Endothelial cell of umbilical vein (primary cell): ENCODE results near the gene OSER1. TPM values are rescaled to one million over a fixed set of nuclear protein-coding genes. Genes with fewer than 3 reads are reported as not detected.

Source experiments
- BruUV-seq: library from RNA; stranded (reverse); fragments of 400-500 nt; replicated peaks from 2 replicates; lab custom pipeline; 2021; lab: Mats Ljungman, UMichigan
- CTCF ChIA-PET: fragments of 300-600, 350-600 bp; sonication (Branson Sonifier 250); formaldehyde crosslinking; loops from one replicate; lab custom pipeline; 2021; ENCODE audit warnings: antibody characterized with exemption, inconsistent platforms; lab: Charles Lee
- POLR2A ChIA-PET: fragments of 300-600, 350-600 bp; sonication (Branson Sonifier 250); formaldehyde crosslinking; loops from one replicate; lab custom pipeline; 2021; ENCODE audit warnings: antibody characterized with exemption, inconsistent platforms; lab: Charles Lee
- DNase-seq: peaks from one replicate; pipeline ENCODE4 v3.0.0-alpha.2; 2011; ENCODE audit warnings: low read depth, low spot score
- FAIRE-seq: peaks from 2 replicates; lab custom pipeline; 2011; peaks lifted over from hg19 to GRCh38; lab: Jason Lieb, UNC
- H2AFZ ChIP-seq: 2 replicates; pipeline ENCODE4 v1.6.0; 2012; ENCODE audit warnings: low read depth, low read length, control low read depth, inconsistent platforms
- H3K27ac ChIP-seq: 2 replicates; pipeline ENCODE4 v1.5.1; 2011; ENCODE audit warnings: low read depth, mild to moderate bottlenecking, control low read depth, low read length, moderate library complexity; ENCODE audit not compliant: insufficient read depth
- H3K27me3 ChIP-seq, 2 experiments: 2 replicates each; pipeline versions ENCODE4 v1.6.0 to v1.6.1; 2011; ENCODE audit warnings: low read length in 2 of 2, mixed read lengths in 1 of 2; ENCODE audit not compliant: control insufficient read depth in 2 of 2, insufficient read depth in 2 of 2
- H3K36me3 ChIP-seq, 2 experiments: 2 replicates in 1 of 2; 3 replicates in 1 of 2; pipeline ENCODE4 v1.5.1; 2011; ENCODE audit warnings: low read length in 2 of 2, mild to moderate bottlenecking in 1 of 2, moderate library complexity in 1 of 2; ENCODE audit not compliant: control insufficient read depth in 2 of 2, insufficient read depth in 2 of 2; ENCODE audit errors: extremely low read depth in 1 of 2
- H3K4me1 ChIP-seq: 3 replicates; pipeline ENCODE4 v1.5.1; 2011; ENCODE audit warnings: mild to moderate bottlenecking, low read length; ENCODE audit not compliant: control insufficient read depth, insufficient read depth; ENCODE audit errors: extremely low read depth
- H3K4me2 ChIP-seq: 2 replicates; pipeline ENCODE4 v1.6.1; 2011; ENCODE audit warnings: low read length, control low read depth, mixed read lengths; ENCODE audit not compliant: insufficient read depth
- H3K4me3 ChIP-seq, 3 experiments: fragments of 200-600 bp in 1 of 3; sonication (generic), shearing (Covaris generic) in 1 of 3; replicated peaks in 1 of 3; 2 replicates each; pipeline ENCODE4 v1.5.1; 2011 to 2016; ENCODE audit warnings: control low read depth in 3 of 3, low read length in 3 of 3, mild to moderate bottlenecking in 2 of 3, inconsistent platforms in 1 of 3, low read depth in 1 of 3, moderate library complexity in 1 of 3; ENCODE audit not compliant: insufficient read depth in 1 of 3
- H3K79me2 ChIP-seq: 2 replicates; pipeline ENCODE4 v1.6.0; 2012; ENCODE audit warnings: low read length, inconsistent platforms; ENCODE audit not compliant: control insufficient read depth, insufficient read depth
- H3K9ac ChIP-seq: replicated peaks from 2 replicates; pipeline ENCODE3; 2011; ENCODE audit warnings: low read length, control low read depth; ENCODE audit not compliant: insufficient read depth; ENCODE audit errors: extremely low read depth
- H3K9me1 ChIP-seq: replicated peaks from 3 replicates; pipeline ENCODE4 v1.6.0; 2011; ENCODE audit warnings: mild to moderate bottlenecking, low read length; ENCODE audit not compliant: control insufficient read depth, insufficient read depth; ENCODE audit errors: extremely low read depth
- H3K9me3 ChIP-seq: replicated peaks from 2 replicates; pipeline ENCODE4 v1.5.1; 2012; ENCODE audit warnings: low read length, inconsistent platforms; ENCODE audit not compliant: control insufficient read depth, insufficient read depth
- H4K20me1 ChIP-seq: replicated peaks from 2 replicates; pipeline ENCODE3; 2011; ENCODE audit warnings: mild to moderate bottlenecking, low read length; ENCODE audit not compliant: control insufficient read depth, insufficient read depth; ENCODE audit errors: extremely low read depth
- CTCF ChIP-seq, 2 donors: IDR thresholded peaks; 1 replicate in 1 of 2; 2 replicates in 1 of 2; pipeline ENCODE4 v1.5.1; 2011; ENCODE audit warnings: low read length in 2 of 2, mild to moderate bottlenecking in 2 of 2, moderate library complexity in 2 of 2, control low read depth in 1 of 2, inconsistent platforms in 1 of 2, low read depth in 1 of 2; ENCODE audit not compliant: insufficient read depth in 1 of 2; ENCODE audit errors: extremely low read depth in 1 of 2
- EZH2 ChIP-seq: IDR thresholded peaks from 2 replicates; pipeline ENCODE4 v1.6.1; 2012; ENCODE audit warnings: borderline replicate concordance, low read depth, mild to moderate bottlenecking, moderate library complexity, low read length, inconsistent platforms; ENCODE audit not compliant: severe bottlenecking
- FOS ChIP-seq: IDR thresholded peaks from 2 replicates; pipeline ENCODE4 v1.6.1; 2011; ENCODE audit warnings: mild to moderate bottlenecking, low read length, moderate library complexity, borderline replicate concordance; ENCODE audit not compliant: insufficient read depth
- GATA2 ChIP-seq: IDR thresholded peaks from 2 replicates; pipeline ENCODE4 v1.7.0; 2011; ENCODE audit warnings: low read depth, mild to moderate bottlenecking, moderate library complexity, mixed read lengths, low read length; ENCODE audit not compliant: insufficient read length, insufficient read depth
- JUN ChIP-seq: IDR thresholded peaks from 2 replicates; pipeline ENCODE4 v1.6.1; 2011; ENCODE audit warnings: borderline replicate concordance, low read depth; ENCODE audit not compliant: insufficient read length, insufficient read depth
- MAX ChIP-seq: IDR thresholded peaks from 2 replicates; pipeline ENCODE4 v1.6.1; 2011; ENCODE audit not compliant: insufficient read depth, insufficient read length
- MYC ChIP-seq: IDR thresholded peaks from one replicate; pipeline ENCODE4 v1.6.1; 2011; ENCODE audit warnings: mild to moderate bottlenecking, low read depth, low read length
- POLR2A ChIP-seq: IDR thresholded peaks from 2 replicates; pipeline ENCODE4 v1.6.1; 2012; ENCODE audit warnings: low read depth, mild to moderate bottlenecking, control low read depth, low read length
- POLR2AphosphoS5 ChIP-seq: IDR thresholded peaks from 2 replicates; pipeline ENCODE4 v1.6.1; 2012; ENCODE audit warnings: low read depth, mild to moderate bottlenecking, control low read depth, low read length, moderate library complexity; ENCODE audit not compliant: insufficient read depth
- dilution Hi-C: fragments of 300-500 bp; cut with MboI; formaldehyde crosslinking; loops from one replicate; pipeline ENCODE4 v1.15.0; 2019; ENCODE audit warnings: low sequenced_read_pairs; ENCODE audit not compliant: extremely low pct_ligation_motif_present
- intact Hi-C: fragments of 100-400 bp; cut with micrococcal nuclease; formaldehyde crosslinking; loops from one replicate; pipeline ENCODE4 v1.10.0; 2022
- polyA plus RNA-seq, 4 experiments: library from polyadenylated mRNA; depleted of rRNA in 3 of 4; stranded (reverse) in 3 of 4; unstranded in 1 of 4; fragments of >200 nt; gene quantifications; 2 replicates each; pipeline versions ENCODE4 v1.2.1 to v1.2.3, GENCODE V29; 2011 to 2012; ENCODE audit warnings: missing spikeins in 1 of 4
- total RNA-seq: library from RNA; stranded (reverse); gene quantifications from 2 replicates; pipeline ENCODE4 v1.2.3, GENCODE V29; 2021

OSER1 gene
- total and polyA plus RNA-seq, 2 donors (not counting 3 experiments of a cell fraction or from before 2014, with no cell fraction given): 30.8 to 36.0 TPM

- intact Hi-C loops (no loop called here), dilution Hi-C loops (no loop called here)
- no TSS peak for BruUV-seq
- H3K36me3 ChIP-seq: no peaks in the 10 kb centered on the region
- no peak overlapping the region for H3K9ac ChIP-seq
- H4K20me1 ChIP-seq: no peaks in the 10 kb centered on the region
- no peak overlapping the region for H3K27ac ChIP-seq
- no peak for DNase-seq
- CTCF ChIA-PET: interaction anchor here (1.2 kb wide), 1 partner anchor 79 kb away, joined by 4 read pairs; the partner anchor contains the start of gene FITM2
- no peaks in the 10 kb centered on the region for H3K9me3 ChIP-seq
- POLR2A ChIA-PET: no interaction called here
- FAIRE-seq: no peak
- no peak overlapping the region for H3K4me2 ChIP-seq
- H3K9me1 ChIP-seq: no peaks in the 10 kb centered on the region
- H2AFZ ChIP-seq: no peak overlapping the region
- no peak overlapping the region for H3K4me3 ChIP-seq
- no peaks in the 10 kb centered on the region for H3K27me3 ChIP-seq
- H3K4me1 ChIP-seq: no peaks in the 10 kb centered on the region
- H3K79me2 ChIP-seq: no peaks in the 10 kb centered on the region
- no peak for TF ChIP-seq JUN
- no peak for TF ChIP-seq GATA2
- TF ChIP-seq MAX: no peak
- TF ChIP-seq MYC: no peak
- TF ChIP-seq POLR2AphosphoS5: no peak
- no peak for TF ChIP-seq FOS
- TF ChIP-seq POLR2A: no peak
- no peak for TF ChIP-seq EZH2
- no peak for TF ChIP-seq CTCF (IDR thresholded peaks at IDR 0.05; ENCODE audit: extremely low read depth in 1 of 2, insufficient read depth in 1 of 2, low read depth in 1 of 2, low read length in 2 of 2)
Measured at GRCh38 chr20:44231713-44232468, 21.3 kb upstream of the OSER1 start.
